GM21528 (cell line): ENCODE results near the gene MXI1.
"Not testable (repeated sequence)": the region's sequence is repeated elsewhere in the genome, so short reads cannot be mapped to it uniquely, and the experiment has no call there.

Experiments
- ATAC-seq: cut with Tn5 transposase; IDR thresholded peaks from one replicate; pipeline ENCODE4 v1.9.1; 2021; ENCODE audit warnings: mild to moderate bottlenecking, moderate library complexity; ENCODE audit not compliant: unreplicated experiment, low FRiP score

Gene MXI1

GRCh38 chr10:110272995-110273394, 65.6 kb downstream of the MXI1 start:
- ATAC-seq: not testable (repeated sequence)

- no peak for ATAC-seq
Observed at GRCh38 chr10:110273474-110273873, 66.1 kb downstream of the MXI1 start.

DNA sequence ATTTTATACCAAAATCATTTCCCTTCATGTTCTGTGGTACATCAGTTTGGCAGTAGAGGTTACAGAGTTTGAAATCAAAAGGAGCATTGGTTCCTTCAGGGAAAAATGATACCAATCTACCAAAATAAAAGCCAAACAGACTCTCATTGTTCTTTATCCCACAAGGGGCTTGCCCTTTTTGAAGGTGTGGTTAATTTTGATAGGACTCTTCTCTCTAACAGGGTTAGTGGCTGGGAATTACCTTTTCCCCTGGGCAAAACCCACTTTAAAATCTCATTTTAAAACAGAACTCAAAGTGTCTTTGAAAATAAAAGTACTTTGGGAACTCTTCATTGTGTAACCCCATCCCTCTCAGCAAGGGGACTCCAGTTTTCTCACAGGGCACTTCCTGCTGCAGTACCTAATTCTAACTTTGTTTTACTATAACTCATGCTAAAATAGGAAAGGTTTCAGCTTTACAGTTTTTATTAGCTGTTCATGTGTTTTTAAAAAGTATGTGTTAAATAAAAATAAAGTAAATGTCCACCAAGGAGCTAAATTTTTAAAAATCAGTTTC, 66.7 kb downstream of the MXI1 start:
- no peak for ATAC-seq

DNA sequence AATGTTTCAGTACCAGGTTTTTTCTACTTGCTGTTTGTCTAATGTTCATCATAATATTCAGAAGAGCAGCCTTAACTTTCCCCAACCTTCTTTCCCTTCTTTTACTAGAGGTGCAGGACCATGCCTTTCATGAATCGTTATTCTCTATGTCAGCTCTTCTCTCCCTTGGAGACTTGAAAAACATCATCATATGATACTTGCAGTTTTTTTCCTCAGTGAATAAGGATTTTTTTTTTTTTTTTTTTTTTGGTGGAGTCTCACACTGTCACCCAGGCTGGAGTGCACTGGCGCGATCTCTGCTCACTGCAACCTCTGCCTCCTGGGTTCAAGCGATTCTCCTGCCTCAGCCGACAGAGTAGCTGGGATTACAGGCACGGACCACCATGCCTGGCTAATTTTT, 67.2 kb downstream of the MXI1 start:
- no peak for ATAC-seq

DNA sequence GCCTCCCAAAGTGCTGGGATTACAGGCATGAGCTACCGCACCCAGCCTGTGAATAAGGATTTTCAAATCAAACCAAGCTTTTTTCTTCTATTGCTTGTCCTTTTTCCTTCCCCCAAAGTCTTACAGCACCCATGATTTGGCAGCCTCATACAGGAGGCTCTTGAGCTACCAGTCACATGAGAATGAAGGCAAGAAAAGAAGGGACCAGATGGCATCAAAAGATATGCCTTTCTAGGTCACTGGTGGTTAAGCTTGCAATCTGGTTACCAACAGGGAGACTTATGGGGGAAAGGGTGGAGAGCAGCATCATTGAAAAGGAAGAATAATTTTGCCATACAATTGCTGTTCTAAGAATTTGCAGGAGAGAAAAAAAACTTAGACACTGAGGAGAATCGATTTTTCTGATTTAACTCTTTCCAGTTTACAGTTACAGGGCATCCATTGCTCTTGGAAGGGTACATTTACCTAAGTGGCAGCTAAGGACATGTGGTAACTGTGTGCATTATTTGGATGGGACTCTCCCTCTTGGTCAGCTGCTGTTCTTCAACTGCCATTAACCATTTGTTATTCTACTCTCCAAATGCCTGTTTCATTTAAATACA, 67.8 kb downstream of the MXI1 start:
- no peak for ATAC-seq

DNA sequence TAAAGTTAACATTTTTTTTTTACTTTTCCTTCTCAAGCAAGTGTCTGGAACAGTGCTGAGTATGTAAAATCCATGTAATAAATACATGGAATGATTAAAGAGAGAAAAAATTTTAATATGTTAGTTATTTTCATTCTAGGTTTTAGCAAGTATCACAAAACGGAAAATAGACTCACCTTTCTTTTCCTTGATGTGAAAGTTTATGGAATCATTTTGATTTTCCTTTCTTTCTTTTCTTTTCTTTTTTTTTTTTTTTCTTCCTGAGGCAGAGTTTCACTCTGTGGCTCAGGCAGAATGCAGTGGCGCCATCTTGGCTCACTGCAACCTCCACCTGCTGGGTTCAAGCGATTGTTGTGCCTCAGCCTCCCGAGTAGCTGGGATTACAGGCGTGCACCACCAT, 69.2 kb downstream of the MXI1 start:
- no peak for ATAC-seq

DNA sequence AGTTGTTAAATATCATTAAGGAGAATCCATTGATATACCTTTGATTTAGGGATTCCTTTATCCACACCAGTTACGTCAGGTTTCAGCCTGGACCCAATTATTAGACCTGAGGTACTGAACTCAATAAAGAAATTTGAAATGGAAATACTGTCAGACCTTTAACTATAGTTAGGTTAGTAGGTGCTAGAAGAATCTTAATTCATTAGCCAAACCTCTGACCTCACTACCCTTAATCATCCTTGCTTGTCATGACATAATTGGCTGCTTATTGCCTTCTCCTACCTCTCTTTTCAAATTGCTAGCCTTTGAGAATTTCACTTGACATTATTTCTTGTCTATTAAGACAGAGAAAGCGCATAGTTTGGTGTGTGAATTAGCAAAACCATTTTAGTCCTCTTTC, 70.2 kb downstream of the MXI1 start:
- ATAC-seq: no peak

DNA sequence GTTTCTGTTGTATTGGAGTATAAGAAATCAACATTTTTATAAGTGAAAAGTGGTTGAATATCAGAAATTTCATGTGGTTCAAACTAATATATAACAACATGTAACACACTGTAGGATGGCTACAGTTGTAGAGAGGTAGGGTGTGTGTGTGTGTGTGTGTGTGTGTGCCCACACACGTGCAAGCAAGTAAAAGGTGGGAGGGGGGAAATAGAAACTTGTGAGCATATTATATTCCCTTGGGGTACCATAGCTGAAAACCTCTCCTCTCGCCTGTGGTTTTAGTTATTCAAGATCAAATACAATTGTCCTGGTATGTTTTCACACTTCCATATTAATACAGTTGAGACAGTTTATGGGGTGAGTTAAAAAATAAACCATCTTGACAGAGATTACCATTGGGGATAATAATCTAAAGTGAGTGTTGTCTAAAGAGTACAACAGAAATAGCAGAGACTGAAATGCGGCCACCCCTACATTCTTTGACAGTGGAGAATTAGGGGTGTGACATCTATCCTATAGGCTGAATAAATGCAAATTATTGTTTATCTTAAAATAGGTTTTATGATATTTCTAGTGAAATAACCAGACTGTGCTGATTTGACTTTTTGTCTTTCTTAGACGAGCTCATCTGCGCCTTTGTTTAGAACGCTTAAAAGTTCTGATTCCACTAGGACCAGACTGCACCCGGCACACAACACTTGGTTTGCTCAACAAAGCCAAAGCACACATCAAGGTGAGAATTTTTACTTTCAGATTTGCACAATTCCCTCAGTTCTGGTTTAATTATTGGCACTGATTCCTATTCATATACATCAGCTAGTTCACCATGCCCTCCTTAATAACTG, 71.4 kb downstream of the MXI1 start:
- no peak for ATAC-seq

GRCh38 chr10:110279407-110279986, 72.1 kb downstream of the MXI1 start:
- ATAC-seq: no peak

DNA sequence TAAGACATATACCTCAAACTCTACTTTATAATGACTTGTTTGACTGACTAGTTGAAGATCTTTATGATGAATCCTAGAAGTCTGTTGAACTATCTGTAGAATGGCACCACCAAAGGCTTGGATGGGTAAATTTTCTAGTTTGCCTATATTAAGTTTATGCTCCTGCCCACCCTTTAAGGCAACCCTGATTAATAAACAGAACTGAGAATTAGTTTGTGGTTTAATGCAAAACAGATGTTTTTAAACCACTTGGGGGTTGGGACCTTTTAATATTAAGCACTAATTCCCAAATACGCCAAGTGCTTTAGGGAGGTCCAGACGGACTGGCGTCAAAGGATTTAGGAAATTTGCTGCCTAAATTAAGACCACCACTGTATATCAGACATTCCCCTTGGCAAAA, 76.9 kb downstream of the MXI1 start:
- no peak for ATAC-seq

- ATAC-seq: no peak
Observed at GRCh38 chr10:110285501-110285900, 78.1 kb downstream of the MXI1 start.

DNA sequence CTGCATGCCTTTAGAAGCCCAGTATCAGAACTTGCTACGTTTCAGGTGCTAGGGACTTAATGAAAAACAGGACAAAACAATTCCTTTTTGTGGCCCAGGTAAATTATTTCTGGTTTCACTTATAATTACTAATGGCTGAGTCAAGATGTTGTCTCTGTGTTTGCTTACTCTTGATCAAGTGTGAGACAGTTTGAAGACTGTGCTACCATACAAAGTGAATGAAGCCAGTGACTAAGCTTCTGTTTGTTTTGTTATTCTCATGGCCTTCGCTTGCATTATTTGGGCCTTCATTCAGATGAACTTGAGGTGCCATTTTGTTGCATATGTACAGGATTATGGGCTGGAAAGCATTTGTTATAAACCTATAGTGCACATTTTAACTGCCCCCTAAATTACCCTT, 79.4 kb downstream of the MXI1 start:
- ATAC-seq: no peak

DNA sequence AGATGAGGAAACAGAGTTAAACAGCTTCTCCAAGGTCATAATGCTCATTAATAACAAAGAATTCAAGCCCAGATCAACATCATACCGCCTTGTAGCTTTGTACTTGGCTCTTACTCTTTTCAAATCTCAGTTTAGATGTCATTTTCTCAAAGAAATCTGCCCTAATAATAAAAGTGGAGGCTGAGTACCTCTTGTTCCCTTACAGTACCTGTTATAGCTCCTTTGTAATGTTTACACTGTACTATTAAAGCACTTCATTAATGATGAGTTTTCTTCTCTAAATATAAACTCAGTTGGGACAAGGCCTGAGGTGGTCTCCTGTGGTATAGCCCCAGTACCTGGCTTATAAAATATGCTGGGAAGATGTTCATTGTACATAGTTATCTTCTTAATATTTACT, 89.6 kb downstream of the MXI1 start:
- no peak for ATAC-seq

DNA sequence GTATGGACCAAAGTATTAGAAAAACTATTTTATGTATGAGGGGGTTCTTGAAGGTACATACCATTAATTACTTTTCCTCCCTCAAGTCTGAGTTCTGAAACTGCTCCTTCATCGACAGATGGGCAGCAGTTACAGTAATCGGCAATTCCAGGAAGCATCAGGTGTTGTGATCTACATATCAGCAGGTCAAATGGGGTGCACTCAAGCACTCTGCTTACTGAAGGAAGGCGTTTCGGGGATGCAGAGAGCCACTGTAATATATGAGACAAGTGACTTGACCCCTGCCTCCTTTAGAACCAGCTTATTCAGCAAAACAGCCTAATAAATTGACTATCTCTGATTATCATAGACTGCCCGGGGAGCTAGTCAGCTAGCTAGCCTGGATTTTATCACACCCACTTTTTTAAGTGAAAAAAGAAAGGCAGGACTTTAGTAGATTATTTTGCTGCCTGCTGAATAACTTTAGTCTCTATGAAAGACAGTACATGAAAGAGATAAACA, 93.1 kb downstream of the MXI1 start:
- no peak for ATAC-seq

GRCh38 chr10:110303681-110304080, 96.3 kb downstream of the MXI1 start:
- no peak for ATAC-seq

DNA sequence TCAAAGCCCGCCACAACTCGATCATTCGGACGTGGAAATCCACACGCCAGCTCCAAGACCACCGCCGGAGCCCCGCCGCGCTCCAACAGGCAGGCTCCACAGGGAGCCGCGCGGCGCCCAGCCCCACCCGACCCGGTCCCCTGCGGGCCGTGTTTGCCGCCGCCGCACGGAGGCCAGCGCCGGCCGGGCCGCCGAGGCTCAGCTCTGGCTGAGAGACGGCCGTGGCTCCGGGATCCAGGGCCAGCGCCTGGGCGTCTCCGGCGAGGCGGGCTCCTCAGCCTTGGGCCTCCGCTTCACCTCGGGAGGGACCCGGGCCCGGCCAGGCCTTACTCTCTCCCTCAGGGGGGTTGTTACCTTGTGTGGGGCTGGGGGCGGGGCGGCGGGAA, 97.0 kb downstream of the MXI1 start:
- ATAC-seq: peak; percentile 42

DNA sequence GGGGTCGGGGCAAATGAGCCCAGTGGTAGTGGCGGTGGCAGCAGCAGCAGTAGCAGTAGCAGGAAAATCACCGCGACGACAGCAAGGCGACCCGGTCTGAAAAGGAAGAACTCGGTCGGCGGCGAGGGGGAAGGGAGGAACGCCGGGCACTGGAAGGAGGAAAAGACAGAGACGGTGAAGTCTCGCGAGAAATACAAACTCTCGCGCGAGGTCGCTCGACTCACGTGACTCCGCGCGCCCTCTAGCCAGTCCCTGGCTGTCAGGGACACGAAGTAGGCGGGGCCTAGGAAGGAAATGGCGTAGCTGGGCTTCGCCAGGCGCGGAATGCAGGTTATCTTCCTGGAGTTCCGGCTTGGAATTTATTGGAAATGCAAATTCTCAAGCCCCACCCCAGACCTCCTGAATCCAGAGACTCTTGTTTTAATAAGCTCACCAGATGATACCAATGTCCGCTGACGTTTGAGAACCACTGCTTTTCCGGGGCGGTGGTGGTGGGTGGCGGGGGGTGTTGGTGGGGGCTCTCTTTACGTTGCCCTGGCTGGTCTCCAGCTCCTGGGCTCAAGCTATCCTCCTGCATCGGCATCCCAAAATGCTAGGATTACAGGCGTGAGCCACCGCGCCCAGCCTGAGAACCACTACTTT, 97.5 kb downstream of the MXI1 start, which contains the start of gene SMNDC1:
Gene SMNDC1, minus strand, starts transcription at position 141 of the 642 bp plus-strand sequence. CDS start 1,333 bp downstream, outside the sequence.
- peak; percentile 94 for ATAC-seq

GRCh38 chr10:110305767-110306451, 98.5 kb downstream of the MXI1 start:
- peak; percentile 48 for ATAC-seq

DNA sequence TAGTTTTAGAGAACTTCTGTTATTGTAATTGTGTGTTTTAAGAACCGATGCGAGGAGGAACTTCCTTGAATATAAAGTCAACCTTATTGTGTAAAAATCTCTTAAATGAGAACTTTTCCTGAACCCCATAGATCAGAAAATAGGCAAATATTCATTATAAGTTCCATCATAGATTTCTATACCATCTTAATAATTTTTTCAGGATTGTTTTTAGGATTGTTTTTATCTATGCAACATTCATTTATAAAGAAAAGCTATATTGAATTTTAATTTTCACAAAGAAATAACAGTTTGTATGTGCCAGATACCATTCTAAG, 99.0 kb downstream of the MXI1 start:
- no peak for ATAC-seq

- ATAC-seq: no peak
Observed at GRCh38 chr10:110307805-110308204, 100.4 kb downstream of the MXI1 start.
